ENCODE measurements around the gene ZNF451.

- TF ChIP-seq CTCF (IDR thresholded peaks at IDR 0.05; ENCODE audit: low read depth, low read length) (no peak), POLR2A (IDR thresholded peaks at IDR 0.05; ENCODE audit: extremely low read depth, insufficient read length) (no peak)
Observed at GRCh38 chr6:57193177-57193576, 103.2 kb downstream of the ZNF451 start.

All from NB4 (cell line).